Mesenchymal stem cell (in vitro differentiated cells and primary cell): ENCODE data around the gene NHEJ1.

ENCODE experiments used
- DNase-seq: peaks from one replicate; pipeline ENCODE4 v3.0.0-alpha.2; 2013
- H2AFZ ChIP-seq: one replicate; pipeline ENCODE4 v1.6.1; 2013; ENCODE audit warnings: low read depth, mild to moderate bottlenecking, control low read depth, inconsistent platforms, low read length, moderate library complexity
- H2AK5ac ChIP-seq: 2 replicates; pipeline ENCODE4 v1.6.1; 2013; ENCODE audit warnings: low read length, moderate library complexity, mild to moderate bottlenecking, inconsistent platforms; ENCODE audit not compliant: severe bottlenecking
- H2BK120ac ChIP-seq: one replicate; pipeline ENCODE4 v1.6.1; 2013; ENCODE audit warnings: low read depth, mild to moderate bottlenecking, inconsistent platforms, low read length, moderate library complexity
- H2BK12ac ChIP-seq, 2 experiments: one replicate each; pipeline ENCODE4 v1.6.1; 2013; ENCODE audit warnings: inconsistent platforms in 2 of 2, low read length in 2 of 2, mild to moderate bottlenecking in 2 of 2, moderate library complexity in 2 of 2, control low read depth in 1 of 2
- H2BK15ac ChIP-seq: one replicate; pipeline ENCODE4 v1.6.1; 2013; ENCODE audit warnings: mild to moderate bottlenecking, low read depth, inconsistent platforms; ENCODE audit not compliant: poor library complexity, severe bottlenecking
- H2BK5ac ChIP-seq: 2 replicates; pipeline ENCODE4 v1.6.1; 2013; ENCODE audit warnings: low read depth, mild to moderate bottlenecking, low read length, control low read depth, inconsistent platforms; ENCODE audit not compliant: poor library complexity, severe bottlenecking
- H3K14ac ChIP-seq, 2 experiments: one replicate each; pipeline ENCODE4 v1.6.1; 2013; ENCODE audit warnings: inconsistent platforms in 2 of 2, low read length in 2 of 2, control low read depth in 1 of 2, mild to moderate bottlenecking in 1 of 2, moderate library complexity in 1 of 2
- H3K18ac ChIP-seq, 2 experiments: one replicate each; pipeline ENCODE4 v1.6.1; 2013; ENCODE audit warnings: inconsistent platforms in 2 of 2, low read length in 2 of 2, control low read depth in 1 of 2, low read depth in 1 of 2, mild to moderate bottlenecking in 1 of 2
- H3K23ac ChIP-seq, 2 experiments: one replicate each; pipeline ENCODE4 v1.6.1; 2013; ENCODE audit warnings: inconsistent platforms in 2 of 2, low read length in 2 of 2, mild to moderate bottlenecking in 2 of 2, moderate library complexity in 2 of 2, control low read depth in 1 of 2
- H3K27ac ChIP-seq: 2 replicates; pipeline ENCODE4 v1.5.1; 2013; ENCODE audit warnings: mild to moderate bottlenecking, moderate library complexity, low read length, control low read depth, inconsistent platforms; ENCODE audit not compliant: poor library complexity, severe bottlenecking
- H3K27me3 ChIP-seq, 2 experiments: 2 replicates each; pipeline versions ENCODE4 v1.6.1 to v1.7.0; 2013; ENCODE audit warnings: low read length in 2 of 2, mild to moderate bottlenecking in 2 of 2, moderate library complexity in 2 of 2, control low read depth in 1 of 2, inconsistent platforms in 1 of 2; ENCODE audit not compliant: control insufficient read depth in 1 of 2, insufficient read depth in 1 of 2
- H3K36me3 ChIP-seq, 2 experiments: 2 replicates each; pipeline versions ENCODE4 v1.6.1 to v1.7.0; 2013; ENCODE audit warnings: low read length in 2 of 2, control low read depth in 1 of 2, inconsistent platforms in 1 of 2, low read depth in 1 of 2, mild to moderate bottlenecking in 1 of 2; ENCODE audit not compliant: insufficient read depth in 2 of 2, control insufficient read depth in 1 of 2
- H3K4ac ChIP-seq, 2 experiments: one replicate each; pipeline ENCODE4 v1.6.1; 2013; ENCODE audit warnings: inconsistent platforms in 2 of 2, low read length in 2 of 2, mild to moderate bottlenecking in 2 of 2, moderate library complexity in 2 of 2, control low read depth in 1 of 2, low read depth in 1 of 2
- H3K4me1 ChIP-seq: 2 replicates; pipeline ENCODE4 v1.6.1; 2013; ENCODE audit warnings: low read depth, low read length, control low read depth; ENCODE audit not compliant: control insufficient read depth, insufficient read depth
- H3K4me2 ChIP-seq: 2 replicates; pipeline ENCODE4 v1.6.1; 2013; ENCODE audit warnings: low read length, mild to moderate bottlenecking, inconsistent platforms; ENCODE audit not compliant: poor library complexity, severe bottlenecking
- H3K4me3 ChIP-seq, 2 experiments: 2 replicates each; pipeline versions ENCODE4 v1.5.1 to v1.7.0; 2013; ENCODE audit warnings: low read length in 2 of 2, mild to moderate bottlenecking in 2 of 2, control low read depth in 1 of 2, low read depth in 1 of 2; ENCODE audit not compliant: insufficient read depth in 1 of 2
- H3K79me1 ChIP-seq: replicated peaks from 2 replicates; pipeline ENCODE4 v1.6.1; 2013; ENCODE audit warnings: mild to moderate bottlenecking, control low read depth, low read length, inconsistent platforms; ENCODE audit not compliant: poor library complexity, severe bottlenecking
- H3K9ac ChIP-seq: 2 replicates; pipeline ENCODE4 v1.7.0; 2013; ENCODE audit warnings: mild to moderate bottlenecking, low read length, moderate library complexity
- H3K9me3 ChIP-seq: 2 replicates; pipeline ENCODE4 v1.7.0; 2013; ENCODE audit warnings: mild to moderate bottlenecking, low read length; ENCODE audit not compliant: control insufficient read depth
- H4K8ac ChIP-seq: one replicate; pipeline ENCODE4 v1.6.1; 2013; ENCODE audit warnings: inconsistent platforms, mild to moderate bottlenecking, low read length, moderate library complexity
- H4K91ac ChIP-seq: one replicate; pipeline ENCODE4 v1.6.1; 2013; ENCODE audit warnings: mild to moderate bottlenecking, low read length, inconsistent platforms
- WGBS: methylation state at CpG from one replicate; pipeline ENCODE4 v1.1.7; 2013; ENCODE audit warnings: mixed read lengths; 5-methylcytosine and 5-hydroxymethylcytosine counted together

The NHEJ1 gene

GRCh38 chr2:219099329-219099728 lies 61.3 kb downstream of the NHEJ1 start:
- no peak overlapping the region for H3K4ac ChIP-seq
- no CpG with 5 or more reads among the region's 1 CpG for WGBS

DNA sequence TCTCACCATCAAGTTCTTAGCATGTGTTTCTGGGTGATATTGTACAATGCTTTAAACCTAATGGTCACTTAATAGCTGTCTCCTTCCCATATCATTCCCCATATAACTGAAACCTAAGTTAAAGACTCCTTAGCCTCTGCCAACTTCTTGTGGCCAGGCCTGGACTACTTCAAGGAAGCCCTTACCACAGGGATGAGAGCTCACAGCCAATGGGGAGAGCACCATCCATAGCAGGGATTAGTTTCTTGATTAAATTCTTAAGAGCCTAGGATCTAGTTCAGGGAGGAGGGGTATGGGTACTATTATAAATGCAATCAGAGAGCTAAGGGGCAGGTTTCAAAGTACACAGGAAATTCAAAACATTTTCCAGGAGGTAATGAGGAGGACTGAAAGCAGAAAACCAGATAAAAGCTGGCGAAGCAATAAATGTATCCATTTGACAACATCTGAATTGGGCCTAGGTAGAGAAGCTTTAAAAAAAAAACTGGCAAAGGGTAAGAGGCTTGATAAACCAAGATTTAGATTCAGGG lies 65.1 kb downstream of the NHEJ1 start:
- H3K9ac ChIP-seq: no peak overlapping the region
- no peak overlapping the region for H3K4me2 ChIP-seq
- H3K79me1 ChIP-seq: no peaks in the 10 kb centered on the region
- H3K27ac ChIP-seq: no peak overlapping the region
- no peak overlapping the region for H2BK15ac ChIP-seq
- H2BK12ac ChIP-seq: no peak overlapping the region
- H3K14ac ChIP-seq: no peak overlapping the region
- no peak overlapping the region for H2AK5ac ChIP-seq
- DNase-seq: no peak
- no peak overlapping the region for H2AFZ ChIP-seq
- H2BK5ac ChIP-seq: no peak overlapping the region
- no peak overlapping the region for H4K8ac ChIP-seq
- 94% methylated on average over 1 of the region's 1 CpG for WGBS
- H3K36me3 ChIP-seq: no peaks in the 10 kb centered on the region
- no peaks in the 10 kb centered on the region for H3K4me1 ChIP-seq
- H3K27me3 ChIP-seq: no peaks in the 10 kb centered on the region
- H3K4me3 ChIP-seq: no peak overlapping the region
- H3K18ac ChIP-seq: no peak overlapping the region
- H3K9me3 ChIP-seq: no peaks in the 10 kb centered on the region
- no peak overlapping the region for H4K91ac ChIP-seq
- no peak overlapping the region for H2BK120ac ChIP-seq
- H3K23ac ChIP-seq: no peak overlapping the region
- H3K4ac ChIP-seq: no peak overlapping the region

More at GRCh38 chr2:219099329-219099728, 61.3 kb downstream of the NHEJ1 start:
- no peaks in the 10 kb centered on the region for H3K79me1 ChIP-seq
- no peak overlapping the region for H2BK12ac ChIP-seq
- no peak overlapping the region for H3K4me2 ChIP-seq
- H3K9ac ChIP-seq: peak overlapping the region; percentile 10
- no peaks in the 10 kb centered on the region for H3K36me3 ChIP-seq
- peak; percentile 26 for DNase-seq
- no peak overlapping the region for H4K91ac ChIP-seq
- H3K27me3 ChIP-seq: no peaks in the 10 kb centered on the region
- H3K14ac ChIP-seq: no peak overlapping the region
- no peak overlapping the region for H3K23ac ChIP-seq
- no peak overlapping the region for H2BK15ac ChIP-seq
- no peak overlapping the region for H4K8ac ChIP-seq
- no peaks in the 10 kb centered on the region for H3K4me1 ChIP-seq
- no peak overlapping the region for H2BK120ac ChIP-seq
- H3K27ac ChIP-seq: no peak overlapping the region
- no peak overlapping the region for H2AK5ac ChIP-seq
- no peak overlapping the region for H3K18ac ChIP-seq
- H2BK5ac ChIP-seq: no peak overlapping the region
- H2AFZ ChIP-seq: no peak overlapping the region
- no peak overlapping the region for H3K4me3 ChIP-seq
- no peaks in the 10 kb centered on the region for H3K9me3 ChIP-seq

GRCh38 chr2:219094171-219094570 lies 66.4 kb downstream of the NHEJ1 start:
- Histone ChIP-seq H3K4me3 (no peak overlapping the region), H3K9me3 (peaks cover 7% of the 10 kb centered on the region), H3K9ac (no peak overlapping the region), H3K4ac (no peak overlapping the region), H3K27ac (no peak overlapping the region), H2BK15ac (no peak overlapping the region), H2BK120ac (no peak overlapping the region), H3K14ac (no peak overlapping the region), H3K18ac (no peak overlapping the region), H3K4me1 (no peaks in the 10 kb centered on the region), H3K36me3 (no peaks in the 10 kb centered on the region), H3K4me2 (no peak overlapping the region), H2AFZ (no peak overlapping the region), H2AK5ac (no peak overlapping the region), H2BK12ac (no peak overlapping the region), H4K91ac (no peak overlapping the region), H3K23ac (no peak overlapping the region), H3K27me3 (no peaks in the 10 kb centered on the region), H4K8ac (no peak overlapping the region), H2BK5ac (no peak overlapping the region), H3K79me1 (no peaks in the 10 kb centered on the region)
- WGBS: 96% methylated on average over 3 of the region's 3 CpGs
- DNase-seq: no peak

- no peak overlapping the region for H2BK12ac ChIP-seq
- H3K27ac ChIP-seq: no peak overlapping the region
- no peak overlapping the region for H3K9ac ChIP-seq
- no peak overlapping the region for H4K8ac ChIP-seq
- no peak overlapping the region for H2BK120ac ChIP-seq
- no peak overlapping the region for H3K4ac ChIP-seq
- no peak overlapping the region for H2AK5ac ChIP-seq
- H3K4me2 ChIP-seq: no peak overlapping the region
- DNase-seq: no peak
- H3K4me1 ChIP-seq: no peaks in the 10 kb centered on the region
- H3K27me3 ChIP-seq: no peaks in the 10 kb centered on the region
- H3K23ac ChIP-seq: no peak overlapping the region
- H3K36me3 ChIP-seq: peaks cover 0 to 4% of the 10 kb centered on the region in 2 experiments
- no peak overlapping the region for H3K18ac ChIP-seq
- H2BK5ac ChIP-seq: no peak overlapping the region
- no peak overlapping the region for H2BK15ac ChIP-seq
- no peak overlapping the region for H3K14ac ChIP-seq
- no peaks in the 10 kb centered on the region for H3K79me1 ChIP-seq
- no peak overlapping the region for H2AFZ ChIP-seq
- H4K91ac ChIP-seq: no peak overlapping the region
- H3K9me3 ChIP-seq: peaks cover 7% of the 10 kb centered on the region
- no peak overlapping the region for H3K4me3 ChIP-seq
- WGBS: 60% methylated on average over 4 of the region's 4 CpGs
Observed at GRCh38 chr2:219090436-219091299, 69.9 kb downstream of the NHEJ1 start.
